Neuronal stem cell (in vitro differentiated cells): Measurements from ENCODE around the gene ENOX1. TPM values are rescaled to one million over a fixed set of nuclear protein-coding genes. Genes with fewer than 3 reads are reported as not detected.

Experiments used
- DNase-seq: peaks from one replicate; pipeline ENCODE4 v3.0.0-alpha.2; 2013; ENCODE audit warnings: low spot score
- H2AFZ ChIP-seq: one replicate; pipeline ENCODE4 v1.6.1; 2013; ENCODE audit warnings: mild to moderate bottlenecking, low read length, inconsistent platforms
- H2AK5ac ChIP-seq: 2 replicates; pipeline ENCODE4 v1.6.1; 2013; ENCODE audit warnings: low read depth, mild to moderate bottlenecking, inconsistent platforms, low read length, moderate library complexity, mixed read lengths
- H2BK120ac ChIP-seq: 2 replicates; pipeline ENCODE4 v1.6.1; 2013; ENCODE audit warnings: low read depth, mild to moderate bottlenecking, inconsistent platforms, low read length, moderate library complexity, mixed read lengths
- H2BK12ac ChIP-seq: one replicate; pipeline ENCODE4 v1.6.1; 2013; ENCODE audit warnings: low read length, inconsistent platforms
- H2BK15ac ChIP-seq: 2 replicates; pipeline ENCODE4 v1.6.1; 2013; ENCODE audit warnings: mild to moderate bottlenecking, low read length, inconsistent platforms, mixed read lengths
- H2BK5ac ChIP-seq: one replicate; pipeline ENCODE4 v1.6.1; 2013; ENCODE audit warnings: inconsistent platforms, mild to moderate bottlenecking, low read length, moderate library complexity
- H3K14ac ChIP-seq: one replicate; pipeline ENCODE4 v1.6.1; 2013; ENCODE audit warnings: low read length, inconsistent platforms
- H3K18ac ChIP-seq: 2 replicates; pipeline ENCODE4 v1.6.1; 2013; ENCODE audit warnings: low read length, inconsistent platforms
- H3K23ac ChIP-seq: 2 replicates; pipeline ENCODE4 v1.6.1; 2013; ENCODE audit warnings: low read depth, mild to moderate bottlenecking, mixed read lengths, low read length, inconsistent platforms; ENCODE audit not compliant: poor library complexity
- H3K27ac ChIP-seq: replicated peaks from 3 replicates; pipeline ENCODE4 v1.5.1; 2013; ENCODE audit warnings: low read length, inconsistent platforms
- H3K27me3 ChIP-seq, 3 experiments: 2 replicates each; pipeline ENCODE4 v1.6.1; 2013; ENCODE audit warnings: low read length in 3 of 3, mild to moderate bottlenecking in 2 of 3, inconsistent platforms in 1 of 3, low read depth in 1 of 3, mixed read lengths in 1 of 3, moderate library complexity in 1 of 3; ENCODE audit not compliant: control insufficient read depth in 3 of 3, insufficient read depth in 3 of 3
- H3K36me3 ChIP-seq, 2 donors: replicated peaks in 1 of 2; 2 replicates each; pipeline ENCODE4 v1.6.1; 2013; ENCODE audit warnings: low read length in 2 of 2; ENCODE audit not compliant: control insufficient read depth in 2 of 2, insufficient read depth in 2 of 2
- H3K4ac ChIP-seq: 2 replicates; pipeline ENCODE4 v1.6.1; 2013; ENCODE audit warnings: inconsistent platforms, mild to moderate bottlenecking, low read length, moderate library complexity
- H3K4me1 ChIP-seq, 2 donors: 1 replicate in 1 of 2; 2 replicates in 1 of 2; pipeline ENCODE4 v1.6.1; 2013; ENCODE audit warnings: low read length in 2 of 2, low read depth in 1 of 2; ENCODE audit not compliant: control insufficient read depth in 2 of 2, insufficient read depth in 1 of 2
- H3K4me2 ChIP-seq: one replicate; pipeline ENCODE4 v1.6.1; 2013; ENCODE audit warnings: mild to moderate bottlenecking, low read length, inconsistent platforms; ENCODE audit not compliant: insufficient read depth, poor library complexity, severe bottlenecking
- H3K4me3 ChIP-seq, 2 donors: 2 replicates each; pipeline ENCODE4 v1.5.1; 2013; ENCODE audit warnings: low read length in 2 of 2, mild to moderate bottlenecking in 2 of 2, inconsistent platforms in 1 of 2, moderate library complexity in 1 of 2
- H3K79me1 ChIP-seq: one replicate; pipeline ENCODE4 v1.6.1; 2013; ENCODE audit warnings: low read depth, mild to moderate bottlenecking, inconsistent platforms, low read length, moderate library complexity
- H3K9ac ChIP-seq: one replicate; pipeline ENCODE4 v1.6.1; 2013; ENCODE audit warnings: mild to moderate bottlenecking, low read depth, low read length, inconsistent platforms; ENCODE audit not compliant: poor library complexity
- H3K9me3 ChIP-seq, 2 donors: replicated peaks in 1 of 2; 2 replicates each; pipeline versions ENCODE3 to v1.6.1; 2013; ENCODE audit warnings: low read length in 2 of 2, mild to moderate bottlenecking in 2 of 2, inconsistent platforms in 1 of 2, low read depth in 1 of 2, mixed read lengths in 1 of 2, moderate library complexity in 1 of 2; ENCODE audit not compliant: control insufficient read depth in 2 of 2, insufficient read depth in 1 of 2
- H4K8ac ChIP-seq: one replicate; pipeline ENCODE4 v1.6.1; 2013; ENCODE audit warnings: low read depth, mild to moderate bottlenecking, inconsistent platforms, low read length, moderate library complexity
- H4K91ac ChIP-seq: one replicate; pipeline ENCODE4 v1.6.1; 2013; ENCODE audit warnings: low read length, low read depth, mild to moderate bottlenecking, inconsistent platforms; ENCODE audit not compliant: poor library complexity
- WGBS, 2 donors: extraction: QIAGEN DNeasy Blood & Tissue Kit; methylation state at CpG; one replicate each; pipeline ENCODE4 v1.1.7; 2013; ENCODE audit warnings: missing lambda C conversion rate in 2 of 2, mixed read lengths in 1 of 2; ENCODE audit not compliant: insufficient read length in 2 of 2, insufficient replicate concordance in 1 of 2; ENCODE audit errors: extremely low coverage in 2 of 2; 5-methylcytosine and 5-hydroxymethylcytosine counted together
- polyA plus RNA-seq, 2 experiments: library from polyadenylated mRNA; stranded (reverse); fragments of 200-250 nt; gene quantifications; one replicate each; pipeline ENCODE4 v1.2.3, GENCODE V29; 2013

The ENOX1 gene
- polyA plus RNA-seq (2013, experiment 1 of 2) = 0.93 TPM
- 0.90 TPM for polyA plus RNA-seq (2013, experiment 2 of 2)

DNA sequence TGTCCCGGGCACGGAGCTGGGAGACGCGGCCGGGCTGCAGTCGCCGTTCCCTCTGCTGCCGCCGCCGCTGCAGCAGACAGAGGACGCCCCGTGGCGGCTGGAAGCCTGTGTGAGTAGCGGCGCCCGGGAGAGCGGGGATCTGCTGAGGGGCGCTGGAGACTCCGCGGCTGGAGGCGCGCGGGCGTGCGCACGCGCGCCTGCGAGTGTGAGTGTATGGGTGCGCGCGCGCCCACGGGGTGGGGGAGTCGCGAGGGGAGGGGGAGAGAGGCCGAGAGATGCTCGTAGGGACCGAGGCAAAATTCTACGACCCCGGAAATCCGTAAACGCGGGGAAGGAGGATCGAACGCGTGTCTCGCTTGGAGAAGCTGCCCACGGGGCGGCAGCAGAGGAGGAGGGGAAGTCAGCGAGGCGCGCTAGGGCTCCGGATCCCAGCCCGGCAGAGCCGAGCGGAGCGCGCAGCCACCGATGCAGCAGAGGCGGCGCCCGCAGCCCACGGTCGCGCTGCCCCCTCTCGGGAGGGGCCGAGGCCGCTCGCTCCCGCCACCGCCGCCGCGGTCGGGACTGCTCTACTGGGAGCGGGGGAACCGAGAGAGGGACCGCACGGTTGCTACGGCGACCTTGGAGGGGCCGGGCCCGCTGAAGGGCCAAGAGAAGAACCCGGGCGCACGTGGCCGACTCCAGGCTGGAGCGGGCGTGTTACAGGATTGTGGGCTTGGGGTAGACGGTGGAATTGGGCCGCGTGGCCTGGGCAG is at the start of gene ENOX1:
ENOX1 (minus strand) TSS at position 207 of the 752 bp plus-strand sequence.
- Histone ChIP-seq H2BK5ac (peak within 1 kb of the TSS; percentile 34), H2BK12ac (peak within 1 kb of the TSS; percentile 89), H3K36me3 (no peaks in the 10 kb centered on the region), H3K79me1 (no peaks in the 10 kb centered on the region), H4K91ac (no peak within 1 kb of the TSS), H3K4me2 (peak within 1 kb of the TSS; percentile 99), H2BK120ac (no peak within 1 kb of the TSS), H2BK15ac (peak within 1 kb of the TSS; percentile 61), H3K27ac (no peak within 1 kb of the TSS), H3K9ac (peak within 1 kb of the TSS; percentile 89), H4K8ac (no peak within 1 kb of the TSS), H2AFZ (peak within 1 kb of the TSS; percentile 99), H2AK5ac (peak within 1 kb of the TSS; percentile 14), H3K4me1 (peaks cover 6 to 19% of the 10 kb centered on the region in 2 donors), H3K4ac (no peak within 1 kb of the TSS), H3K23ac (no peak within 1 kb of the TSS), H3K18ac (peak within 1 kb of the TSS; percentile 92), H3K9me3 (no peaks in the 10 kb centered on the region), H3K14ac (peak within 1 kb of the TSS; percentile 66), H3K4me3 (peak within 1 kb of the TSS; percentile 76 to 85), H3K27me3 (peaks cover 0 to 2% (median 0%) of the 10 kb centered on the region in 3 experiments)
- DNase-seq = peak; percentile 64
- no CpG with 5 or more reads among the region's 93 CpGs for WGBS, 2 donors

DNA sequence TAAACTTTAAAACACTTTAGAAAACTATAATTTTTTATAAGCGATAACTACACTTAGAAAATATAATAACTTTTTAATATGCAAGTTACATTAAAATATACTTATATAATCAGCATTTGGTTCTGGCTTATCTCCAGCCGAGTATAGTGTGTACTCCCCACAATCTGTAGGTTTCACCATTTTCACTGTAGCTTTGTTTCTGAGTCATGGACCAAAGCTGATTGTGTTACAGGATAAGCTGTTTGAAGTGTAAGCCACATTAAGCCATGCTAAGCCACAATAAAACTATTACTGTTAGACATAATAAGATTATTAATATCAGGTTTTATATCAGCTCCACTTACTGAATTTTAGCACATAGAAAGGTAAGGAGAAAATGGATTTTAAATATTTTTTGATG is 48.9 kb upstream of the ENOX1 start:
- Histone ChIP-seq H3K27me3 (no peaks in the 10 kb centered on the region), H3K23ac (no peak overlapping the region), H2BK12ac (no peak overlapping the region), H3K4me3 (no peak overlapping the region), H3K79me1 (no peaks in the 10 kb centered on the region), H2BK5ac (no peak overlapping the region), H3K14ac (no peak overlapping the region), H2AK5ac (no peak overlapping the region), H3K9ac (no peak overlapping the region), H3K36me3 (no peaks in the 10 kb centered on the region), H3K4me1 (no peaks in the 10 kb centered on the region), H2BK120ac (no peak overlapping the region), H4K91ac (no peak overlapping the region), H3K4ac (no peak overlapping the region), H3K18ac (no peak overlapping the region), H3K9me3 (no peaks in the 10 kb centered on the region), H2BK15ac (no peak overlapping the region), H3K4me2 (no peak overlapping the region), H4K8ac (no peak overlapping the region), H2AFZ (no peak overlapping the region), H3K27ac (no peak overlapping the region)
- no CpG with 5 or more reads among the region's 2 CpGs for WGBS, 2 donors
- DNase-seq = no peak

DNA sequence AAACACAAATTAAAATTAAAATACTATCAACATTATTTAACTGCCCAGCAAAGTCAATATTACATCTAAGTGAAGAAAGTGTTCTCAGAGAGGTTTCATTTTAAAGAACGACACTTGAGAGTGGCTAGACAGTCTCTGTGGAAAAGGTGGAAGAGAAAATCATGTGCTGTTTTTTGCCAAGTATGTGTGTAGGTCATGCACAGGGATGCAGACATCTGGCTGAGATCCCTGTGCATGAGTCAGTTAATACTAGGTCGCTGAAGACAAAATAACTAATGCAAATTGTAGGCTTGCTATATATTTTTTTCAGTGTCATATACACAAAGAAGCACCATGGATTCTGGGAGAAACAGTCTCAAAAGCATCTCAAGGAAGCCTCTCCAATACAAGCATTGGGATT is 44.3 kb upstream of the ENOX1 start:
- Histone ChIP-seq H3K9ac (no peak overlapping the region), H3K9me3 (no peaks in the 10 kb centered on the region), H2BK5ac (no peak overlapping the region), H2BK120ac (no peak overlapping the region), H3K4ac (no peak overlapping the region), H3K4me1 (no peaks in the 10 kb centered on the region), H3K4me3 (no peak overlapping the region), H4K8ac (no peak overlapping the region), H2AK5ac (no peak overlapping the region), H2BK12ac (no peak overlapping the region), H3K4me2 (no peak overlapping the region), H4K91ac (no peak overlapping the region), H3K27ac (no peak overlapping the region), H3K14ac (no peak overlapping the region), H3K36me3 (no peaks in the 10 kb centered on the region), H3K79me1 (no peaks in the 10 kb centered on the region), H3K23ac (no peak overlapping the region), H3K27me3 (no peaks in the 10 kb centered on the region), H3K18ac (no peak overlapping the region), H2BK15ac (no peak overlapping the region), H2AFZ (no peak overlapping the region)
- WGBS, 2 donors = no CpG with 5 or more reads among the region's 2 CpGs
- no peak for DNase-seq

DNA sequence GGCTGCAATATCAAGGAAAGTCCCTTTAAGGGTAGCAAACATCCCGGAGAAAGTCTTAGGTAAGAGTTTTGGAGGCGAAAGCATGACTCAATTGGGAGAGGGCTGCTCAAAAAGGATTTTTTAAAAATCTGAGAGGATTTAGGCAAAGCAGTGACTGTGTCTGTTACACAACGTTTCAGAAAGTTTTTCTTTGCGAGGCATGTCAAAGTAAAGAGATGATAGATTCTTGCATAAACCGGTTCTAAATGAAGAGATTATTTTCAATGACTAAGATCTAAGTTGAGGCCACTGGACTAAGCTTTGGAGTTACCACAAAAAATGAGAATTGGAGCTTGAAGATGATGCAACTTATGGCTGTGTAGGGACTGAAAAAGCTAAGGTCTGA is 43.7 kb upstream of the ENOX1 start:
- Histone ChIP-seq H2BK15ac (no peak overlapping the region), H2BK120ac (no peak overlapping the region), H3K4me2 (no peak overlapping the region), H3K79me1 (no peaks in the 10 kb centered on the region), H3K23ac (no peak overlapping the region), H2AK5ac (no peak overlapping the region), H3K4ac (no peak overlapping the region), H3K27ac (no peak overlapping the region), H4K8ac (no peak overlapping the region), H3K4me1 (no peaks in the 10 kb centered on the region), H3K4me3 (no peak overlapping the region), H3K36me3 (no peaks in the 10 kb centered on the region), H3K9me3 (no peaks in the 10 kb centered on the region), H3K14ac (no peak overlapping the region), H3K18ac (no peak overlapping the region), H3K27me3 (no peaks in the 10 kb centered on the region), H2BK5ac (no peak overlapping the region), H3K9ac (no peak overlapping the region), H2BK12ac (no peak overlapping the region), H2AFZ (no peak overlapping the region), H4K91ac (no peak overlapping the region)
- WGBS, 2 donors = no CpG with 5 or more reads among the region's 5 CpGs
- no peak for DNase-seq
